DOHH2 (cell line): ENCODE measurements around the gene ADAMTS2.

Experiments
- EZH2phosphoT487 ChIP-seq: fragments of 200-600 bp; sonication (generic); IDR thresholded peaks from 2 replicates; pipeline ENCODE4 v1.6.1; 2017; ENCODE audit warnings: borderline replicate concordance, mild to moderate bottlenecking, antibody characterized with exemption, low read length, moderate library complexity, mixed read lengths
- TF ChIP-seq, protein P1 (sequence below): fragments of 200-600 bp; sonication (generic); IDR thresholded peaks from one replicate; pipeline ENCODE4 v1.5.1; 2014; ENCODE audit warnings: antibody characterized with exemption, mild to moderate bottlenecking, low read depth, low read length; ENCODE audit not compliant: poor library complexity, severe bottlenecking

DNA sequence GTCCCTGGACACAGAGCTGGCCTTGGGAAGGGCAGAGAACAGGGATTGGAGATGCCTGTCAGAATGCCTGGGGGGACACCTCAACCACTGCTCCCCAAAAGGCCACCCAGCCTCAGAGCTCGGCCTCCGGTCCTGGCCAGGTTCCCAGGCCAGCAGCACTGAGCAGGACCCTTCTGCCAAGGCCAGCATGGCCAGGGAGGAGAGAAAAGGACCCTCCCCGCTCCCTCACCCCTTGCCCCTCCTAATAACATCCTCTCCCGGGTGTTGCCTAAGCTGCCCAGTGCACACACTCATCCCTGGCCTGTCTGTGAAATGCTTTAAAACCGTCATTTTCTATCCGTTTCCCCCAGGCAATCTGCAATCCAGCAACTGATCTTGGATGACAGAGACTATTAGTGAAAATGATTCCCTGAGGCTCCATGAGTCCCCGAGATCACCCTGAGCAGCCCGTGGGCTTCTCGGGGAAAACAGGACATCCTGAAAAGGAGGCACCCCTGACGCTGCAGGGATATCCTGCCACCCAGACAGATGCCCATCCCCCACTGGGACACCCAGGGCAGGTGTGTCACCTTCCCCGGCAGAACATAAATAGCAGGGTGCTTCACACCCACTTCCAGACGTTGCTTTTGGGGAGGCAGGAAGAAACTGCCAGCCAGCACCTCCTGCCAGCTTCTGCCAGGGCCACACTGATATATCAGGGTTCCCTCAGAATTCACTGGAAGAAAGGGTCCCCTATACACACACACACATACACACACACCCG lies 75.3 kb downstream of the ADAMTS2 start:
- TF ChIP-seq, protein P1, sequence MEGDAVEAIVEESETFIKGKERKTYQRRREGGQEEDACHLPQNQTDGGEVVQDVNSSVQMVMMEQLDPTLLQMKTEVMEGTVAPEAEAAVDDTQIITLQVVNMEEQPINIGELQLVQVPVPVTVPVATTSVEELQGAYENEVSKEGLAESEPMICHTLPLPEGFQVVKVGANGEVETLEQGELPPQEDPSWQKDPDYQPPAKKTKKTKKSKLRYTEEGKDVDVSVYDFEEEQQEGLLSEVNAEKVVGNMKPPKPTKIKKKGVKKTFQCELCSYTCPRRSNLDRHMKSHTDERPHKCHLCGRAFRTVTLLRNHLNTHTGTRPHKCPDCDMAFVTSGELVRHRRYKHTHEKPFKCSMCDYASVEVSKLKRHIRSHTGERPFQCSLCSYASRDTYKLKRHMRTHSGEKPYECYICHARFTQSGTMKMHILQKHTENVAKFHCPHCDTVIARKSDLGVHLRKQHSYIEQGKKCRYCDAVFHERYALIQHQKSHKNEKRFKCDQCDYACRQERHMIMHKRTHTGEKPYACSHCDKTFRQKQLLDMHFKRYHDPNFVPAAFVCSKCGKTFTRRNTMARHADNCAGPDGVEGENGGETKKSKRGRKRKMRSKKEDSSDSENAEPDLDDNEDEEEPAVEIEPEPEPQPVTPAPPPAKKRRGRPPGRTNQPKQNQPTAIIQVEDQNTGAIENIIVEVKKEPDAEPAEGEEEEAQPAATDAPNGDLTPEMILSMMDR: no peak
- TF ChIP-seq EZH2phosphoT487: no peak
